Keratinocyte (primary cell): ENCODE measurements around the gene RUSC1.

Experiments
- CTCF ChIP-seq, 3 experiments: IDR thresholded peaks in 1 of 3; conservative IDR thresholded peaks in 1 of 3; optimal IDR thresholded peaks in 1 of 3; 2 replicates in 2 of 3; 3 replicates in 1 of 3; pipeline versions ENCODE3 to v1.5.1; 2011; ENCODE audit warnings: low read length in 3 of 3, mild to moderate bottlenecking in 3 of 3, moderate library complexity in 2 of 3, control low read depth in 1 of 3, inconsistent platforms in 1 of 3; ENCODE audit not compliant: insufficient read depth in 2 of 3; ENCODE audit errors: extremely low read depth in 1 of 3
- EZH2 ChIP-seq: IDR thresholded peaks from one replicate; pipeline ENCODE4 v1.6.1; 2012; ENCODE audit warnings: inconsistent platforms, mild to moderate bottlenecking, low read length, moderate library complexity

GRCh38 chr1:155282488-155283091, 38.1 kb upstream of the RUSC1 start:
- TF ChIP-seq CTCF (optimal IDR thresholded peaks at IDR 0.05 in 1 of 3, IDR thresholded peaks at IDR 0.05 in 1 of 3, conservative IDR thresholded peaks at IDR 0.05 in 1 of 3; ENCODE audit: extremely low read depth in 1 of 3, insufficient read depth in 2 of 3, low read length in 3 of 3): no peak
- no peak for TF ChIP-seq EZH2
